Measurements from ENCODE around the gene GPR78.
A peak's percentile ranks its signal among the peaks of the same experiment; 100 is the strongest.

The GPR78 gene

GRCh38 chr4:8593264-8594096, 13.3 kb downstream of the GPR78 start:
- CTCF ChIA-PET: interaction anchor here (0.9 to 10.5 kb wide), 6 partner anchors 12 to 174 kb away, joined by 3 to 202 read pairs (median 3); no protein-coding TSS in a partner anchor
- TF ChIP-seq, protein P1, sequence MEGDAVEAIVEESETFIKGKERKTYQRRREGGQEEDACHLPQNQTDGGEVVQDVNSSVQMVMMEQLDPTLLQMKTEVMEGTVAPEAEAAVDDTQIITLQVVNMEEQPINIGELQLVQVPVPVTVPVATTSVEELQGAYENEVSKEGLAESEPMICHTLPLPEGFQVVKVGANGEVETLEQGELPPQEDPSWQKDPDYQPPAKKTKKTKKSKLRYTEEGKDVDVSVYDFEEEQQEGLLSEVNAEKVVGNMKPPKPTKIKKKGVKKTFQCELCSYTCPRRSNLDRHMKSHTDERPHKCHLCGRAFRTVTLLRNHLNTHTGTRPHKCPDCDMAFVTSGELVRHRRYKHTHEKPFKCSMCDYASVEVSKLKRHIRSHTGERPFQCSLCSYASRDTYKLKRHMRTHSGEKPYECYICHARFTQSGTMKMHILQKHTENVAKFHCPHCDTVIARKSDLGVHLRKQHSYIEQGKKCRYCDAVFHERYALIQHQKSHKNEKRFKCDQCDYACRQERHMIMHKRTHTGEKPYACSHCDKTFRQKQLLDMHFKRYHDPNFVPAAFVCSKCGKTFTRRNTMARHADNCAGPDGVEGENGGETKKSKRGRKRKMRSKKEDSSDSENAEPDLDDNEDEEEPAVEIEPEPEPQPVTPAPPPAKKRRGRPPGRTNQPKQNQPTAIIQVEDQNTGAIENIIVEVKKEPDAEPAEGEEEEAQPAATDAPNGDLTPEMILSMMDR (IDR thresholded peaks at IDR 0.05; ENCODE audit: insufficient read depth, low read length, missing control alignments): no peak
- DNase-seq (ENCODE audit: low read depth, low spot score): no peak
- POLR2A ChIA-PET: interaction anchor here (1.2 to 1.3 kb wide), 2 partner anchors 13 to 121 kb away, joined by 5 to 12 read pairs; partner anchors contain the start of gene GPR78
- peak overlapping the region; percentile 82 for H3K4me3 ChIP-seq (ENCODE audit: low read depth, low read length)

- ChIA-PET POLR2A (no interaction called here), CTCF (interaction anchor here (0.9 to 10.5 kb wide), 5 partner anchors 77 to 175 kb away, joined by 3 to 202 read pairs (median 3); no protein-coding TSS in a partner anchor)
- TF ChIP-seq, protein P1 (IDR thresholded peaks at IDR 0.05; ENCODE audit: insufficient read depth, low read length, missing control alignments): peak; percentile 66
- peak; percentile 28 for DNase-seq (ENCODE audit: low read depth, low spot score)
- peak overlapping the region; percentile 82 for H3K4me3 ChIP-seq (ENCODE audit: low read depth, low read length)
Measured at GRCh38 chr4:8594097-8595038, 14.2 kb downstream of the GPR78 start.

DNA sequence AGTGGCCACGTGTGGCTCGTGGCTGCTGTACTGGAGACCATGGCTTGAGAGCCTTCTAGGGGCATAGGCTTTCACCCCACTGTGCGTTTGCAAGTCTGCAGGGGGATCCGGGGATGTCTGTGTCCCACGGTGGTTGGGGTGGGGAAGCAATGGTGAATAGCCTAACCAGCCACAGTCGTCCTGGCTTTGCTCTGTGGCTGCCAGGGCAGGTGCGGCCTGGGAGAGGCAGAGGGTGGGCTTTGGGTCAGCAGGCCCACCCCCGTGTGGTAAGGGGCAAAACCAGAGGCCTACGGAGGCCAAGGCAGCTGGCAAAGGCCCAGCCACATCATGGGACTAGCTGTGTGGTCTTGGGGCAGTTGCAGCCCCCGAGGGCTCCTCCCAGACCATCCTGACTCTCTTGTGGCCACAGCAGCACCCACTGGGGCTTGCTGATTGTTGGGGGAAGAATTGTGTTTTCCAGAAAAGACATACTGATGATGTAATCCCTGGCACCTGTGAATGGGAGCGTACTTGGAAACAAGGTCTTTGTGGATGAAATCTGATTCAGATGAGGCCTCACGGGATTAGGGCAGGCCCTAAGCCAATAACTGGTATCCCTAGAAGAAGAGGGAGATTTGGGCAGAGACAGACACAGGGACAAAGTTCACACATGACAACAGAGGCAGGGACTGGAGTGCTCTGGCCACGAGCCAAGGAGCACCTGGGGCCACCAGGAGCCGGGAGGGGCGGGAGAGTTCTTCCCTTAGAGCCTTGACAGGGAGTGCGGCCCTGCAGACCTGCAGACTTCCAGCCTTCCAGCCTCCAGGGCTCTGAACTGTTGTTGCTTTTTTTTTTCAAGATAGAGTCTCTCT, 15.3 kb downstream of the GPR78 start:
- ChIA-PET CTCF (interaction anchor here (10.5 kb wide), 1 partner anchor 125 kb away, joined by 202 read pairs; no protein-coding TSS in a partner anchor), POLR2A (no interaction called here)
- TF ChIP-seq, protein P1 (IDR thresholded peaks at IDR 0.05; ENCODE audit: insufficient read depth, low read length, missing control alignments): no peak
- DNase-seq (ENCODE audit: low read depth, low spot score): no peak
- peak overlapping the region; percentile 8 for H3K4me3 ChIP-seq (ENCODE audit: low read depth, low read length)

GRCh38 chr4:8596891-8597290, 16.7 kb downstream of the GPR78 start:
- CTCF ChIA-PET: interaction anchor here (1.4 to 8.4 kb wide), 3 partner anchors 10 to 321 kb away, joined by 3 to 121 read pairs (median 8); no protein-coding TSS in a partner anchor
- POLR2A ChIA-PET: no interaction called here
- DNase-seq (ENCODE audit: low read depth, low spot score): no peak
- TF ChIP-seq, protein P1 (IDR thresholded peaks at IDR 0.05; ENCODE audit: insufficient read depth, low read length, missing control alignments): no peak
- no peak overlapping the region for H3K4me3 ChIP-seq (ENCODE audit: low read depth, low read length)

GRCh38 chr4:8597319-8597718, 17.1 kb downstream of the GPR78 start:
- no peak for DNase-seq (ENCODE audit: low read depth, low spot score)
- H3K4me3 ChIP-seq (ENCODE audit: low read depth, low read length): no peak overlapping the region
- POLR2A ChIA-PET: no interaction called here
- TF ChIP-seq, protein P1 (IDR thresholded peaks at IDR 0.05; ENCODE audit: insufficient read depth, low read length, missing control alignments): no peak
- CTCF ChIA-PET: interaction anchor here (1.4 to 8.4 kb wide), 3 partner anchors 10 to 321 kb away, joined by 3 to 121 read pairs (median 8); no protein-coding TSS in a partner anchor

Data from AG04449 (cell line).